DMS114 treated with DMSO at 0.1 percent for 48 hours (cell line): ENCODE measurements around the gene SCN2B.

Source experiments
- DNase-seq: peaks from one replicate; lab custom pipeline; 2025; ENCODE audit not compliant: unreplicated experiment; lab: John Stamatoyannopoulos, UW

Gene SCN2B, protein sequence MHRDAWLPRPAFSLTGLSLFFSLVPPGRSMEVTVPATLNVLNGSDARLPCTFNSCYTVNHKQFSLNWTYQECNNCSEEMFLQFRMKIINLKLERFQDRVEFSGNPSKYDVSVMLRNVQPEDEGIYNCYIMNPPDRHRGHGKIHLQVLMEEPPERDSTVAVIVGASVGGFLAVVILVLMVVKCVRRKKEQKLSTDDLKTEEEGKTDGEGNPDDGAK

DNA sequence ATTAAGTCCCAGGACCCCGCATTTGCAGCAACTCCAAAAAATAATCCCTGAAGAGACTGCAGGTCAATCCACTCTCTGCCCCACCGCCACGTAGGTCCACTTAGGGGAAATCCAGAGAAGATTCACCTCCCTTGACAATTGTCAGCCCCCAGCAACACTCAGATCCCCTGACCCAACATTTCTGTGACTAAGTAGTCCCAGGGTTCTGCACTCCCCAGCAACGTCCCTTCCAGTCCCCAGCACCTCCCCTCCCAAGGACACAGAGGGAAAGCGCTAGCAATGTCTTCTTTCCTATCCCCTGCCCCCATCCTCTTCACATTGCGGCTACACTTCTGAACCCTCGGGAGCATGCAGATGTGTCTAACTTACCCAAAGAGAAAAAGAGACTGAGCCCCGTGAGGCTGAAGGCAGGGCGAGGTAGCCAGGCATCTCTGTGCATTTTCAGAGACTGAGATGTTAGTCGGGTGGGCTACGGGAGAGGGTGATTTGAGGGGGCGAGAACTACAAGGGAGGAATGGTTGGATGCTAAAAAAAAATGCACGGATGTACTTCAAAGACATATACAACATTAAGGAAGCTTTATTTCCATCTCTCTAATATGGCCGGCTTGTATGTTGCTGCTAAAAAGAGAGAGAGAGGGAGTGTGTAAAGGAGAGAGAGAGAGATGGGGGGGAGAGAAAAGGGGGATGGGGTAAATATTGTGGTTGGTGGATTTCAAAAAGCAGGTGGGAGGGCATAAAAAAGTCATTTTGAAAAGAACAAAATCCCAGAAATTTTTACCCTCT, at the start of gene SCN2B:
Gene SCN2B (minus strand): TSS at position 647 of the 785 bp plus-strand sequence. CDS start 208 bp downstream, at position 439.
- DNase-seq, result no peak

DNA sequence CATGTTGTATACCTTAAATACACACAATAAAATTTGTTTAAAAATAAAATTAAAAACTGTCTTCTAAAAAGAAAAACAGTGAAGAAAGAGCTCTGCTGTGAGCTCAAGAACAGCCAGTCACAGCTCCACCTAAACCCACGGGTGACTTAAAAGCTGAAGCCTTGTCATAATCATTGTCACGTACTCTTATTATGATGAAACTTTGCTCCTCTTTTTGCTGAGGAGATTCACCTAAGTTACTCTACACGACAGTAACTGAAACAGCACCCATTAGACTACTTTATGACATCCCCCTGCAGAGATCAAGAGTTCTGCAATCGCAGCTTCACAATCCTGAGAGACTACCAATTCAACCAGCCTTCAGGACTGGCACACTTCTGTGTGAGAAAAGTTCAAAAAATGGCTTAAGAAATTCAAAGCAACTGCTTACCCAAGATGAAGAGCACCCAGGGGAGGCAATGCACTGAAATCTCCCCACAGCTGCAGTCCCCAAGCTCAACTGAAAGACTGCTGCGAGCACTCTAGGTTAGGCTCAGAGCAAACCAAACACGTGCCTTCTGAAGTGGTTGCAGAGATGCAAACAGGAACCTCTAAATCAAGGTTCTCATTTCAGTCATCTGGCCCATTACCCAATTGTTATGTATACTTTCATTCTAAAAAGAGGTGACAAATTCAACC, 48.2 kb upstream of the SCN2B start, which contains the start of gene JAML:
Gene JAML (minus strand): TSS at position 501 of the 678 bp plus-strand sequence. CDS start 10,145 bp downstream, outside the sequence.
- no peak for DNase-seq

DNA sequence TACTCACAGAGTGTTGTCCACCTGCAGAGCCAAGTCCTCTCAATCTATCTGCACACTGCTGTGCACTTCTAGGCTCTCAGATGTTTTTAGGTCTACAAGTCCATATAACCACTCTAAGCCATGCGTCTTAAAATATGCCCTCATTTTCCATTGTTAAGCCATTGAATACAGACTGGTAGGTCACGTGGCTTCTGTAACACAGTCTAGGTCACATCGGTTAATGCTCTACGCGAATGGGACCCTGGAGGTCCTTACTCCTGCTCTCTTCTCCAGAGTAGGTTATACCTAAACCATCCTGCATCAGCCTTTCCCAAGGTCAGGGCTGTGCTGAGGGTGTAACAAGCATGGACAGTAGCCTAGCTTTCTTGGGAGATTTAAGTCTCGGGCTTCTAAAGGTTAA, 47.6 kb upstream of the SCN2B start:
- DNase-seq, result no peak

DNA sequence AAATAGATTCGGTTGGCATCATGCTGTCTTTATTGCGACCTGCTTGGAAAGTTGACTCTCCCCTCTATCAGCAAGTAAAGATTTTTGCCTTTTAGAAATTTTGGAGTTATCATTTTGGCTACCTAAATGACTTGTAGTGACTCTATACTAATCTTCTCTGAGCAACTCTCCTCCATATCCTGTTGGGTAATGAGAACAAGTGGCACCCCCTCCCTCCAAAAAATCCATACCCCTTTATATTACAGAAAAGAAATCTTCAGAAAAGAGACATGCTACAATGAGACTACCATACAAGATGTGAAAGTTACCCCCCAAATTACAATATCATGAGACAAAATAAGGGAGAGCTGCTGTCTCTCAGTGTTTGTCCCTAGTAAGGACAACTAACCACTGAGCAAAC, 47.1 kb upstream of the SCN2B start:
- DNase-seq, result no peak

GRCh38 chr11:118222437-118222836, 46.0 kb upstream of the SCN2B start:
- DNase-seq, result no peak

DNA sequence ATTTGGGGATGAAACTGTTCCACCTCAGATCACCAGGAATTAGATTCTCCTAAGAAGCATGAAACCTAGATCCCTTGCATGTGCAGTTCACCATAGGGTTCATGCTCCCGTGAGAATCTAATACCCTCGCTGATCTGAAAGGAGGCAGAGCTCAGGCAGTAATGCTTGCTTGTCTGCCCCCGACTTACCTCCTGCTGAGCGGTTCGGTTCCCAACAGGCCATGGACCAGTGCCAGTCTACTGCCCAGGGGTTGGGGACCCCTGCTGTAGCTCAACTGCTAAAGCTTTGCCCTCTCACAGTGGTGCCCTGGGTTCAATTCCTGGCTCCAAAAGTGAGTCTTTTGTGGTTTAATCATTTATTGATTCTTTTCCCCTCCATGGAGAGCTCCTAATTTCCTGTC, 45.0 kb upstream of the SCN2B start:
- no peak for DNase-seq

- DNase-seq, result no peak
Measured at GRCh38 chr11:118219732-118220131, 43.3 kb upstream of the SCN2B start.

DNA sequence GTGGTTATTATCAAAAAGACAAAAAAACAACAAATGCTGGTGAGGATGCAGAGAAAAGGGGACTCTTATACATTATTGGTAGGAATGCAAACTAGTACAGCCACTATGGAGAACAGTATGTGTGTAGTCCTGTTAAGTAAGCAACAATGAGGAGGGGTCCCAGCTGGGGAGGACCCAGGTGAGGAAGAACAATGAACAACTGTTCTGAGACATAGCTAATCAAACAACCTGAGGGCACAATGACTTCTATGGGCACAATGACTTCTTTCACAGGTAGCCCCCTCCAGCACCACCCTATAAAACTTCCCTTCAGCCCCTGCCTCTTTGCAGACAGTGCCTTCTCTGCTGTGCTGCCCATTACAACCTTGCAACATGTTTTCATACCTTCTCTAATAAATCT, 42.8 kb upstream of the SCN2B start:
- DNase-seq, result no peak

DNA sequence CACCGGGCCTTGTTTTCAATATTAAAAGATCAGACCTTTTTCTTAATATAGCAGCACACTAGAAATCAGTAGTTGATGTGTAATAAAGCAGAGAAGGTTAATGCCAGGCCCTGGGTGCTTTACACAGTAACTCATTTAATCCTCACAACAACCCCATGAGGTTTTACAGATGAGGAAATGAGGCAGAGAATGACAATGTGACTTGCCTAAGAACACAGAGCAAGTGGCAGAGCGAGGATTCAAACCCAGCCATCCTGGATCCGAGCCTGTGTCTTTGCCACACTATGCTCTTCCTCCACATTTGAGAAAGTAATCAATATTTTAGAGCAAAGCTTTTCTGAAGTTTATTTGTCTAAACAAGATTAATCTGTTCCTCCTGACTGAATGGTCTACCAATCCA, 41.1 kb upstream of the SCN2B start:
- DNase-seq, result no peak

DNA sequence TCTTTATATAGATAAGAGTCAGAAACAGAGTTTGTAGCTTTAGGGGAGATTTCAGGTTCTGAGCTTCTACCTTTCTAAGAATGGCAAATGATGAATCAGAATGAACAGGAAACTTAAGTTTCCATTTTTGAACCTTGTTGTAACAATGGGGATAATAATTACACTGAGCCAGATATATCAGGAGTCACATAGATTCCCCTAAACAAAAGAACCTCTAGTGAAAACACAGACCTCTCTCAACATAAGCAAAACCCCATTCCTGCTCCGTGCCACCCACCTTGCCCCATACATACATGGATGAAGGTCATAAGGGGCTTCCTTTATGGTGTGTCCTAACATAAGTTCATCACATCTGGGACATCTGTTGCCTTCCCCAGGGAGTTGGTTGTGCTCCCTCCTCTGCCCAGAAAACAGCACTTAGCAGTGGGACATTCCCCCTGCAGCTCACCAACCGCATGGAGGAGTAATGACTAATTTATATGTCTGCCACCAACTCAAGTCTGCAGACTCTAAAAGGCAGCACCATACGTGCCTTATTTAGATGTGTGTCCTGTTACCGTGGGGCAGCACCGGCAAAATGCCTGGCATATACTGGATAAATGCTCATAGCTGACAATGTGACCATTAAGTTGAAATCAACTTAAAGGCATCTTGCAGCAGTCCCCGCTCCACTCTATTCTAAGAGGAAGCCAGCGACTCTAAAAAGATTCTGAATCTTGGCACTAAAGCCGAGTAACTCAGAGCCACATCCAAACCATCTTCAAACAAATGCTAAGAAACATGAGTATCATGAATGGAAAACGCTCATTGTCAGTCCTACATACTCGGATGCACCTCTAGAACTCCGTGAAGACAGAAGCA, 40.4 kb upstream of the SCN2B start:
- DNase-seq, result no peak

DNA sequence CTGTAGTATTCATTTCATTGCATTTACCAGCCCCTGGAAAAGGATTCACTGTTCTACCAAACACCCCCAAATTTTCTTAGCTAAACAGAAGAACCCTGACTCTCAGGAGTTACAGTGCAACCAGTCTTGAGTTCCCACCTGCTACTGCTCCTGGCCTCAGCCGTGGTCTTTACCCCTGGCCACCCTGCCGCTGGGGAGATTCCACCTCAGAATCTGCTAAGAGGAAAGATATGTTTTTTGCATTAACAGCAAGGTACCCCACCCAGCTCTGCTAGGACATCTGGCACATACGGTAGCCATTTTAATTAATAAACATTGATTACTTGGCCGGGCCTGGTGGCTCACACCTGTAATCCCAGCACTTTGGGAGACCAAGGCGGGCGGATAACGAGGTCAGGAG, 39.3 kb upstream of the SCN2B start:
- no peak for DNase-seq

DNA sequence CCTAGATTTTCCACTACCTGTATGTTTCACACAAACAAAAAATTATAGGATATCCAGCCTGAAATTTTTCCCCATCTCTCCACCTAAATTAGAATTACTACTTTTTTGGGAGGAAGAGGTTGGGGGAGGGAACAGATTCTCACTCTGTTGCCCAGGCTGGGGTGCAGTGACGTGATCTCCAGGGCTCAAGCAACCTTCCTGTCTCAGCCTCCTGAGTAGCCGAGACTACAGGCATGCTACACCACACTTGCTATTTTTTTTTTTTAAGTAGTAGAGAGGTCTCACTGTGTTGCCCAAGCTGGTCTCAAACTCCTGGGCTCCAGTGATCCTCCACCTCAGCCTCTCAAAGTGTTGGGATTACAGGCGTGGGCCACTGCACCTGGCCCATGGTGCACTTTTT, 38.8 kb upstream of the SCN2B start:
- DNase-seq, result no peak

- DNase-seq, result no peak
Measured at GRCh38 chr11:118214210-118214914, 37.9 kb upstream of the SCN2B start.

DNA sequence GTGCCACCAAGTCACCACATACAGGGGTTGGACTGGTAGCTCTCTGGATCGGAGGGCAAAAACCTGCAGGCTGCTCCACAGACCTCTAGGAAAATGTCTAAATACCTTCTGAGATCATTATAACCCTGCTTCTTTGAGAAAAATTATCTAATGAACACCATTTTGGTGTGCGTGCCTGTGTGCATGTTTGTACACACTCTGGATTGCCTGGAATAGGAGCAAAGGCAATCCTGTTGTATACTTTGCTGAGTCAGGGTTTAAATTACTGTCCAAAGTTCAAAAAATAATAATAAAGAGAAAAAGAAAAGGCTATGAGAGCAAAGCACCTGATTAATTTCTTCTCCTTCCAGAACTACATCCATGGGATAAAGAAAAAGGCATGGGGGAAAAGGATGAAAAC, 37.3 kb upstream of the SCN2B start:
- no peak for DNase-seq

GRCh38 chr11:118213201-118213600, 36.8 kb upstream of the SCN2B start:
- DNase-seq, result no peak

DNA sequence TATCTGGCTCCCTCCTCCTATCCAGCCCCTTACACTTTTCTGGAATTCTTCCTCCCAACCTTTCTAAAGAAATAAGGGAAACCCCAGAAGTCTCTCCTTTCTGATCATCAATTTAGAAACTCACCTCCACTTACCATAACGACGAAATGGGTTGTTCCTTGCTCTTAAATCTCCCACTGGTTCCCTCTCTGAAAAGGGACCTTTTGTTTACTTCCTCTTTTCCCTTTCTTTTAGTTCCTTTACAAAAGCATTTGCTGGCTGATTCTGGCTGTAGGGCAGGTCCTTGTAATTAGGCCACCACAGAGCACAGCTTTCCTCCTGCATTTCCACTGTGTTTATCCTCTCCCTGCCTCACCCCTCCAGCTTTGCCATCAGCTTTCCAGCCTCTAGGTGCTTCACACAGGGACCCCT, 36.3 kb upstream of the SCN2B start:
- no peak for DNase-seq

DNA sequence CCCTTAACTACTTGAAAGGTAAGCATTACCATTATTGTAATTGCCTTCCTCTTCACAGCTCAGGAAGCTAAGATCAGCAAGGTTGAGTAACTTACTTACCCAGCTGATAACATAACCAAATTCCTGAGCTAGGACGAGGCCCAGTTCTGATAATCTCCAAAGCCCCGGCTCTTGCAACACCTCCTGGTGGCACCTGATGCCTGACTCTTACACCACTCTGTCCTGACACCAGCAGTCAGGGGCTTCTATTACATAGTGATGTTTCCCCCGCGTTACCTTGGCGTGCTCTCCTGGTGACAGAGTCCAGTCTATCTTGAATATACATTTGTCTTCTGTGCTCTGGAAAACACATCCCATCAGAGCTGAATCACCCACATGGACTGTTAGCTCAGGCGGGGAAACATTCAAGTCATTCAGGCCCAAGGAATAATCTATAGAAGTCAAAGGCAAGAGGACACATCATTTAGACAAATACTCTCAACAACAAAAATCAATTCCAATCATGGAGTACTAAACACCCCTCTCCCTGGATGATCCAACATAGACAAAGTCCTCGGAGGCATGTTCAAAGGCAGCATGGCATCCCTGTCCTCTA, 35.8 kb upstream of the SCN2B start:
- no peak for DNase-seq

DNA sequence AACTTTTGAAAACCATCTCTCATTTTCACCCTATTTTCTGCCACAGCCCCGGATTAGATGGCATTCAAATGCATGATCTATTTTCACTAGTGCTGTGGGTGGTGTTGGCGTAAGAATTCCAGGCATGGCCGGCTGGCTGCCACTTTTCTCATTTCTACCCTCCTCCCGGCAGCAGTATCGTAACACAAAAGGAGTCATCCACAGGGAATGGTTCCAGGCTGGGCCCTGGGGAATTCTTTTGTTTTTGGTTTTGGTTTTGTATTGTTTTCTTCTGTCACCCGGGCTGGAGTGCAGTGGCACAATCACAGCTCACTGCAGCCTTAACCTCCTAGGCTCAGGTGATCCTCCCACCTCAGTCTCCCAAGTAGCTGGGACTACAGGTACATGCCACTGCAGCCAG, 34.6 kb upstream of the SCN2B start:
- no peak for DNase-seq

DNA sequence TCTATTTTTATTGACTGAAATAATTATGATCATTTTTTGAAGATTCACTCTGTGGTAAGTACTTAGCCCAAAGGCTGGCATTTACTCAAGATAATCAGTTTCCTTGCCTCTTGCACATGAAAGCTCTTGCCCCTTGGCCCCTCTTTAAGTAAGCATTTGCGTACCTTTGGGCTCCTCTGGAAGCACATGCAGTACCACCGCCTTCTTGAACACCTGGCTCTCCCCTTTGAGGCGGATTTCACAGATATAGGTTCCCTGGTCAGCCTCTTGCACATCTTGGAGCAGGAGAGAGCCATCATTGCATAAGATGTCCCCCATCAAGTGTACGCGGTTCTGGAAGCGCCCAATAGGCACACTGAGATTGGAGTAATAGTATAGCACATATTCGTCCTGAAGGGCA, 33.9 kb upstream of the SCN2B start:
- DNase-seq, result no peak

DNA sequence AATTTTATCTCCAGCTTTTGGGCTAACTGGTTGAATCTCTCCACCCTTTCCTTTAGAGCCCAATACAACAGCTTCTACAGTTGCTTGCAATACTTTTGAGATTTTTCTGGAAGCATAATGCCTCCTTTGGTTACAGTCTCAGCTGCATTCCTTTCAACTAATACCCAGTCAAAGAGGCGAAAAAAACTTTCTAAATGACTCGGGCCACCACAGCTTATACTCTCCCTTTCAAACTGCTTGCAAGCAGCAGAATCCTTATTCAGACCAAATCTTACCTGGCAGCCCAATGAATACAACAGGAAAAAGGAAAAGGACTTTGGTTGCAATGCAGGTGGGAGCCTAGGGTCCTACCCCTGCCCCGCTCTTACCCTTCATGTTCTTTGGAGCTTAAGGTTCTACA, 32.6 kb upstream of the SCN2B start:
- no peak for DNase-seq
